Measurements from ENCODE around the gene DNAJC12. TPM values are rescaled to one million over a fixed set of nuclear protein-coding genes. Genes with fewer than 3 reads are reported as not detected.
"Not testable (repeated sequence)": the region's sequence is repeated elsewhere in the genome, so short reads cannot be mapped to it uniquely, and the experiment has no call there.

The DNAJC12 gene
- 0.17 and 5.5 TPM in 2 replicates for total RNA-seq (2014; rRNA removed; shearing (Covaris generic); ENCODE audit: low replicate concordance)

DNA sequence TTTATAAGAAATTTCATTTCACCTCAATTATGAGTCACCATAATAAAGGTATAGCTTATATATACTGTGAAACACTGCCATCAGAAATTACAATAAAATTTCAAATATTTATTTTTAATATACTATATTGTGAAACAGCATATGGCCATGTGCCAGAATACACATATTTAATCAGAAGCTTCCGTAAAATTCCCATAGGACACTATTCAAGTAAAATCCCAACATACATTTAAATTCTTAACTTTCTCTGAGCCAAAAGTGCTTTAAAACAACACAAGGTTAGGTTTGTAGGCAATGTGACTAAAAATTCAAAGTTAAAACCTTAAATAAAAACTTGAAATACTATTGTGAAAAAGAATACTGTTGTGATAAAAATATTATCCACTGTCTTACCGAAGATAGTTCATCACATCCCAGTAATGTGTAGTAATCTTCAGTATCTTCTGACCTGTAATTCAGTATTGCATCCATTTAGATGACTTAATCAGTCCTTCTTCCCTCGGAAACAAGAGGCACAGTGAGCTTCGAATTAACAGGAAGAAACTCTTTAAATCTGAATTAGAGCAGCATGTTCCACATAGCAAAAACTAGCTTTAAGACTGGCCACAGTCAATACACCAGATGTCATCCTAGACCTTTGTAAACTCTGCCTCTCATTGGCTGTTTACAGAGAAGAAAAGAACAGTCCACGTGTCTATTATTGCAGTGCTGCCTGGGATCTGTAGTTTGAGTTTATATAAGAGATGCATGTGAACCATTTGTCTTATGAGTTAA, at the start of gene DNAJC12:
DNAJC12 (minus strand) TSS at position 648 of the 774 bp plus-strand sequence; CDS start at position 471, 177 bp downstream.
- in situ Hi-C loops (cut with HindIII; ENCODE audit: low pct_unique_long_range_greater_than_20kb, low sequenced_read_pairs) = no loop called here
- peak; percentile 40 for DNase-seq (ENCODE audit: low read depth)

GRCh38 chr10:67884842-67885670, 47.1 kb upstream of the DNAJC12 start:
- in situ Hi-C loops (cut with HindIII; ENCODE audit: low pct_unique_long_range_greater_than_20kb, low sequenced_read_pairs) = no loop called here
- DNase-seq (ENCODE audit: low read depth) = peak; percentile 88

DNA sequence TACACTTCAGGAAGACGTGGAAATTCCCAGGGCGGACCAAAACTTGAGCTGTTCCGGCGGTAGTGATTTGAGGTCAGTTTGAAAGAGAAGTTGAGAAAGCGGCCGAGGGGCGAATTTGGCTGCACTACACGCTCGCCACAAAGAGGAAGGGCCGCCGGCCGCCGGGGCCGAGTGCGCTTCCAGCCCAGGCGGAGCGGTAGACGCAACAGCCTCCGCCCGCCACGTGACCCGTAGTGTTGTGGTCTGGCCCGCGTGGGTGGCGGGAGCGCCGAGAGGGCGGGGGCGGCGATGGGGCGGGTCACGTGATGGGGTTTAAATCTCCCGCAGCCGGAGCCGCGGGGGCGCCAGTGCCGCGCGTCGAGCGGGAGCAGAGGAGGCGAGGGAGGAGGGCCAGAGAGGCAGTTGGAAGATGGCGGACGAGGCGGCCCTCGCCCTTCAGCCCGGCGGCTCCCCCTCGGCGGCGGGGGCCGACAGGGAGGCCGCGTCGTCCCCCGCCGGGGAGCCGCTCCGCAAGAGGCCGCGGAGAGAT, 46.4 kb upstream of the DNAJC12 start, which contains the start of gene SIRT1:
SIRT1 (plus strand) TSS at position 344 of the 529 bp plus-strand sequence; CDS start at position 410, 66 bp downstream.
- DNase-seq (ENCODE audit: low read depth) = peak; percentile 87
- in situ Hi-C loops (cut with HindIII; ENCODE audit: low pct_unique_long_range_greater_than_20kb, low sequenced_read_pairs) = no loop called here

GRCh38 chr10:67883710-67884312, 45.8 kb upstream of the DNAJC12 start:
- in situ Hi-C loops (cut with HindIII; ENCODE audit: low pct_unique_long_range_greater_than_20kb, low sequenced_read_pairs) = no loop called here
- no peak for DNase-seq (ENCODE audit: low read depth)

GRCh38 chr10:67878133-67878532, 40.1 kb upstream of the DNAJC12 start:
- no peak for DNase-seq (ENCODE audit: low read depth)
- in situ Hi-C loops (cut with HindIII; ENCODE audit: low pct_unique_long_range_greater_than_20kb, low sequenced_read_pairs) = no loop called here

- in situ Hi-C loops (cut with HindIII; ENCODE audit: low pct_unique_long_range_greater_than_20kb, low sequenced_read_pairs); DNase-seq (ENCODE audit: low read depth): not testable (repeated sequence)
These were observed 39.4 kb upstream of the DNAJC12 start for GRCh38 chr10:67877421-67877820.

- in situ Hi-C loops (cut with HindIII; ENCODE audit: low pct_unique_long_range_greater_than_20kb, low sequenced_read_pairs) = no loop called here
- no peak for DNase-seq (ENCODE audit: low read depth)
These were observed 37.6 kb upstream of the DNAJC12 start for GRCh38 chr10:67875340-67876238.

DNA sequence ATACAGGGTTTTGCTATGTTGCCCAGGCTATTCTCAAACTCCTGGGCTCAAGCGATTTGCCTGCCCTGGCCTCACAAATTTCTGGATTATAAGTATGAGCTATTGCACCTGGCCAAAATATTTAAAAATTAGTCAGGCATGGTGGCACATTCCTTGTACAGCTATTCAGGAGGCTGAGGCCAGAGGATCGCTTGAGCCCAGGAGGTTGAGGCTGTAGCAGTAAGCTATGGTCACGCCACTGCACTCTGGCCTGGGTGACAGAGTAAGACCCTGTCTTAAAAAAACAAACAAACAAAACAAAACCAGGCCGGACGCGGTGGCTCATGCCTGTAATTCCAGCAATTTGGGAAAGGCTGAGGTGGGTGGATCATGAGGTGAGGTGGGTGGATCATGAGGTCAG, 32.0 kb upstream of the DNAJC12 start:
- DNase-seq (ENCODE audit: low read depth) = no peak
- in situ Hi-C loops (cut with HindIII; ENCODE audit: low pct_unique_long_range_greater_than_20kb, low sequenced_read_pairs) = no loop called here

- in situ Hi-C loops (cut with HindIII; ENCODE audit: low pct_unique_long_range_greater_than_20kb, low sequenced_read_pairs) = no loop called here
- DNase-seq (ENCODE audit: low read depth) = no peak
These were observed 30.1 kb upstream of the DNAJC12 start for GRCh38 chr10:67868132-67868531.

- in situ Hi-C loops (cut with HindIII; ENCODE audit: low pct_unique_long_range_greater_than_20kb, low sequenced_read_pairs) = no loop called here
- no peak for DNase-seq (ENCODE audit: low read depth)
These were observed 26.8 kb upstream of the DNAJC12 start for GRCh38 chr10:67864607-67865371.

DNA sequence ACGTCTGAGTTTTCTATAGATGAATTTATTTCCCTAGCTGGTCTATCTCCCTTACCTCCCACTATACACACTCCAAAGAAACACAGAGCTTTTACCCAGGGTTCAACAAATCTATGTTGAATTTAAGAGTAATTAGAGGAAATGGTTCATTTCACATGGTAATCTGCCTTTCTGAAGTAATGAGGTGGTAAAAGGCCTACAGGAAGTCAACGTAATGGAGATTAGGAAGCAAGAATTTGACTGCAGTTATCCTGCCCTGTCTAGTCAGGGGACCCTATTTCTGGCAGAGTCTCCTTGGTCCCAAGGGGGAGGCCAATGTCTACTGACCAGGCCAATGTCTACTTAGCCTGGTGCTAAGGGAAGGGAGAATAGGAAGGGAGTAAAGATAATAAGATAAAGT, 25.1 kb upstream of the DNAJC12 start:
- no peak for DNase-seq (ENCODE audit: low read depth)
- in situ Hi-C loops (cut with HindIII; ENCODE audit: low pct_unique_long_range_greater_than_20kb, low sequenced_read_pairs) = no loop called here

- no peak for DNase-seq (ENCODE audit: low read depth)
- in situ Hi-C loops (cut with HindIII; ENCODE audit: low pct_unique_long_range_greater_than_20kb, low sequenced_read_pairs) = no loop called here
These were observed 23.9 kb upstream of the DNAJC12 start for GRCh38 chr10:67861750-67862432.

DNA sequence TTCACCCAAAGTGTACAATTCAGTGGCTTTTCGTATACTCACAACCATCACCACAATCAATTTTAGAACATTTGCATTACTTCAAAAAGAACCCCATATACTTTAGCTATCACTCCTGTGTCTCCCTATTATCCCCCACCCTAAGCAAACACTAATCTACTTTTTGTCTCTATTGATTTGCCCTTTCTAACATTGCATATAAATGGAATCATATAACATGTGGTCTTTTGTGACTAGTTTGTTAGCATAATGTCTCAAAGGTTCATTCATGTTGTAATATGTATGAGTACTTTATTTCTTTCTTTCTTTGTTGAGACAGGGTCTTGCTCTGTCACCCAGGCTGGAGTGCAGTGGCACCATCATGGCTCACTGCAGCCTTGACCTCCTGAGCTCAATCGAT, 21.0 kb upstream of the DNAJC12 start:
- no peak for DNase-seq (ENCODE audit: low read depth)
- in situ Hi-C loops (cut with HindIII; ENCODE audit: low pct_unique_long_range_greater_than_20kb, low sequenced_read_pairs) = loop anchor here (10.0 kb wide), 1 partner anchor 56 kb away; no protein-coding TSS in a partner anchor

DNA sequence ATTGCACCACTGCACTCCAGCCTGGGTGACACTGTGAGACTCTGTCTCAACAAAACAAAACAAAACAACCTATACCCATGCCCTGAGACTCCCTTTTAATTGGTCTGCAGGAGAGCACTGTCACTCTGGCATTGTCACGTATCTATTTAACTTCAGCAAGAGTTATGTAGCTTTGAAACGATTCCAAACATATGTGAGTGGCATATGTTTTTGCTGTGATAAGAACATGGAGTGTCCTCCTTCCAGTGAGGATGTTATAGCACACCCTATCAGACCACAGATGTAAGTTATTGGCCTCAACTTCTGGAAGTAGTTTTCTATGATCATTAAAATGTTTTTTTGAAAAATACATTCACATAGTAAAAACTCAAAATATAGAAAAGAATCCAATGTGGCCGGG, 15.5 kb upstream of the DNAJC12 start:
- in situ Hi-C loops (cut with HindIII; ENCODE audit: low pct_unique_long_range_greater_than_20kb, low sequenced_read_pairs) = loop anchor here (10.0 kb wide), 1 partner anchor 61 kb away; no protein-coding TSS in a partner anchor
- no peak for DNase-seq (ENCODE audit: low read depth)

GRCh38 chr10:67852761-67853160, 14.8 kb upstream of the DNAJC12 start:
- in situ Hi-C loops (cut with HindIII; ENCODE audit: low pct_unique_long_range_greater_than_20kb, low sequenced_read_pairs) = loop anchor here (10.0 kb wide), 1 partner anchor 62 kb away; no protein-coding TSS in a partner anchor
- DNase-seq (ENCODE audit: low read depth) = no peak

DNA sequence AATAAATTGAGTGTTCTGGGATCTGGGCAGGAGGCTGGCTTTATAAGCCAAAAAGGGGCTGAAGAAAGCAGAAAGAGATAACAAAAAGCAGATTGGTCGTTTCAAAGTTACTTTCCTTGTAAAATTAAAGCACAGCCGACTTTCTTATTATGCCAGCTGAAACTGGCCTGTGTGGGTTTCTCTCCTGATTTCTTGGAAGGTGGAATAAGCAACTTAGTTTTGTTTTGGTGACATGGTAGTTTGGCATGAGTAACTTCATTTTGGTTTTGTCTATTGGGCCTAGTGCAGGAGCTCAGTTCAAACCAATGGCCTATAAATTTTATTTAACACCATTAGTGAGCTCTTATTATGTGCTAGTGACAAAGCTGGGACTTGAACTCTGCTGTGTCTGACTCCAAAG, 13.2 kb upstream of the DNAJC12 start:
- in situ Hi-C loops (cut with HindIII; ENCODE audit: low pct_unique_long_range_greater_than_20kb, low sequenced_read_pairs) = loop anchor here (10.0 kb wide), 1 partner anchor 64 kb away; no protein-coding TSS in a partner anchor
- DNase-seq (ENCODE audit: low read depth) = no peak
